K562 (cell line): ENCODE results near the gene KRTCAP2. TPM values are rescaled to one million over a fixed set of nuclear protein-coding genes. Genes with fewer than 3 reads are reported as not detected.

ENCODE experiments used
- CHD4 ChIP-seq: fragments of 200-600 bp; sonication (generic); IDR thresholded peaks from 3 replicates; pipeline ENCODE4 v1.6.1; 2012; ENCODE audit warnings: low read depth, mild to moderate bottlenecking, mixed read lengths, low read length, inconsistent platforms; ENCODE audit not compliant: insufficient read depth, insufficient replicate concordance, poor library complexity, severe bottlenecking
- KLF16 ChIP-seq: IDR thresholded peaks from 2 replicates; pipeline ENCODE4 v1.6.1; 2016; ENCODE audit warnings: antibody characterized with exemption
- LEF1 ChIP-seq: fragments of 450-650 bp; IDR thresholded peaks from 2 replicates; pipeline ENCODE4 v1.6.1; 2016; ENCODE audit warnings: mild to moderate bottlenecking
- NR2C2 ChIP-seq, 2 experiments: fragments of 200-800 bp in 1 of 2; sonication (Bioruptor generic) in 1 of 2; sonication (generic) in 1 of 2; formaldehyde crosslinking in 1 of 2; IDR thresholded peaks; 2 replicates each; pipeline versions ENCODE4 v1.6.1 to v1.8.0; 2016 to 2022; ENCODE audit warnings: mild to moderate bottlenecking in 1 of 2, missing compliant biosample characterization in 1 of 2, missing genetic modification characterization in 1 of 2, missing genetic modification reagents in 1 of 2
- NR3C1 ChIP-seq: sonication (generic); formaldehyde crosslinking; IDR thresholded peaks from 2 replicates; pipeline ENCODE4 v1.8.1; 2022; ENCODE audit warnings: missing genetic modification reagents
- NR4A1 ChIP-seq, 2 experiments: fragments of 250-450 bp in 1 of 2; fragments of 450-650 bp in 1 of 2; sonication (Bioruptor Pico) in 1 of 2; IDR thresholded peaks; 2 replicates each; pipeline versions ENCODE4 v1.4.0 to v1.6.1; 2016 to 2020; ENCODE audit warnings: mild to moderate bottlenecking in 2 of 2, missing compliant biosample characterization in 1 of 2, missing genetic modification characterization in 1 of 2, moderate library complexity in 1 of 2
- PHTF2 ChIP-seq: fragments of 250-450 bp; sonication (Bioruptor Pico); IDR thresholded peaks from 2 replicates; pipeline ENCODE4 v1.5.0; 2021; ENCODE audit warnings: mild to moderate bottlenecking
- SMAD1 ChIP-seq: fragments of 150-350 bp; IDR thresholded peaks from 2 replicates; pipeline ENCODE4 v1.6.1; 2014; ENCODE audit warnings: low read length, low read depth; ENCODE audit not compliant: partially characterized antibody
- TAF7 ChIP-seq: fragments of 450-650 bp; IDR thresholded peaks from 2 replicates; pipeline ENCODE4 v1.6.1; 2016; ENCODE audit warnings: missing genetic modification characterization, missing compliant biosample characterization
- TCF7L2 ChIP-seq: fragments of 150-350 bp; IDR thresholded peaks from 2 replicates; pipeline ENCODE4 v1.6.1; 2016; ENCODE audit warnings: low read depth, mild to moderate bottlenecking, low read length, moderate library complexity
- TSC22D4 ChIP-seq: fragments of 450-650 bp; IDR thresholded peaks from 2 replicates; pipeline ENCODE4 v1.6.1; 2016; ENCODE audit warnings: missing genetic modification characterization, missing biosample characterization, control low read depth
- ZNF175 ChIP-seq: fragments of 200-800 bp; sonication (Bioruptor generic); IDR thresholded peaks from 2 replicates; pipeline ENCODE4 v1.6.1; 2016; ENCODE audit warnings: low read depth, mild to moderate bottlenecking, missing genetic modification characterization, missing compliant biosample characterization
- ZNF778 ChIP-seq: fragments of 450-650 bp; formaldehyde crosslinking; IDR thresholded peaks from 2 replicates; pipeline ENCODE4 v1.4.0; 2020; ENCODE audit warnings: mild to moderate bottlenecking, moderate library complexity
- polyA plus RNA-seq, 8 experiments: library from polyadenylated mRNA; depleted of rRNA in 4 of 8; stranded (reverse) in 5 of 8; unstranded in 3 of 8; fragments of >200 nt; fragmentation: Nextera tagmentation in 2 of 8; fragmentation: Illumina TruSeq in 1 of 8; extraction: Ambion mirVana in 2 of 8; extraction: Trizol in 1 of 8; gene quantifications; 2 replicates each; pipeline versions ENCODE4 v1.2.1 to v1.2.3, GENCODE V29; 2011 to 2014; ENCODE audit warnings: inconsistent platforms in 1 of 8, missing spikeins in 1 of 8
- total RNA-seq, 7 experiments: library from RNA; depleted of rRNA in 6 of 7; stranded (reverse); fragments of >200 nt in 6 of 7; fragmentation: Illumina TruSeq in 2 of 7; extraction: Trizol in 2 of 7; gene quantifications; 2 replicates each; pipeline versions ENCODE4 v1.2.1 to v1.2.3, GENCODE V29; 2011 to 2021; ENCODE audit warnings: low replicate concordance in 1 of 7
- TF ChIP-seq, protein P1 (sequence below): fragments of 250-450 bp; sonication (Bioruptor Pico); IDR thresholded peaks from 2 replicates; pipeline ENCODE4 v1.5.0; 2021
- TF ChIP-seq, protein P2 (sequence below): fragments of 450-650 bp; IDR thresholded peaks from 2 replicates; pipeline ENCODE4 v1.6.1; 2017; ENCODE audit warnings: mild to moderate bottlenecking, moderate library complexity
- TF ChIP-seq, protein P3 (sequence below): fragments of 450-650 bp; IDR thresholded peaks from 2 replicates; pipeline ENCODE4 v1.6.1; 2016; ENCODE audit warnings: low read depth

KRTCAP2 gene
- total and polyA plus RNA-seq, 9 of the 15 experiments (the other 6 are each of a cell fraction or from before 2014, with no cell fraction given): 126 to 436 (median 244) TPM

DNA sequence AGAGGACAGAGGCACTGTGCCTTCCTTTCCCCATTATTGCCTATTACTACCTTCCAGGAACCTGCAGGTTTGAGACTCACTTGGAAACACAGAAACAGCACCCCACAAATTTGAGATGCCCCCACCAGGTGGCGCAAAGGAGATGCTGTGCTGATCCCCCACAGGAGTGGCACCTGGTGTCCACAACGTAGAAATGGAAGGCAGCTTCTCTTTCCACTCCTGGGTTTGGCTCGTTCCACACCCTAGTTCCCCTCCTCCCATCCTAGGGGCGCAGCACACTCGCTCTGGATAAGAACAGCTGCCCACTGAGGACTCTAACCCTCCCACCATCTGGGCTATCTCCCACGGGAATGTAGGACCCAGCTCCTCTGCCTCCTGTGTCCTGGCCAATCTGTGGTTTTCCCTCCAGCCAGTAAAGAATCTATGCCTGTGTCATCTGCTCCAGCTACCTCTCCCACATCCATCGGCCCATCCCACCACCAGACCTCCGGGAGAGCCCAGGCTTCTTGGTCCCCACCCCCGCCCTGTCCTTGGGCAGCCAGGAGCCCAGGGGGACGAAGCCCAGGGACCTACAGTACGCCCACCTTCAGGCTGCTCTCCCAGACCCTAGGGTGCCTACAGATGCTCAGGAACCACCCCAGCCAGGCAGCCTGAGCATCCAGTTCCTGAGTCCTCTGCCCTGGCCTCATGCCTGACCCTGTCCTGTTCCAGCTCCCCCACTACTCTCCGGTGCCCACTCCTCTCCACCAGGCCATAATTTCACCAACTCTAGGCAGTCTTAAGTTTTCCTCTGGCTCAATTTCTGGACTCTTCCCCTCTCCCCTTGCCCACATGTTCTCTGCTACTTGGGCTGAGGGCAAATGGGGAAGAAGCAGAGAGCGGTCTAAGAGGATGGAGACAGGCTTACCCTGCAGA, 34.0 kb upstream of the KRTCAP2 start (continued):
- TF ChIP-seq SMAD1 (no peak), NR3C1 (CRISPR knock-in tag) (no peak), KLF16 (no peak), NR2C2 (CRISPR knock-in tag; IDR thresholded peaks at IDR 0.05) (no peak), NR2C2 (tag; IDR thresholded peaks at IDR 0.05) (no peak), PHTF2 (CRISPR knock-in tag) (no peak), TSC22D4 (tag) (no peak), TCF7L2 (no peak), ZNF175 (no peak), LEF1 (no peak), NR4A1 (CRISPR knock-in tag; IDR thresholded peaks at IDR 0.05) (no peak), NR4A1 (tag; IDR thresholded peaks at IDR 0.05) (no peak), TAF7 (tag) (no peak), ZNF778 (CRISPR knock-in tag) (no peak), CHD4 (no peak)
- TF ChIP-seq, protein P1, sequence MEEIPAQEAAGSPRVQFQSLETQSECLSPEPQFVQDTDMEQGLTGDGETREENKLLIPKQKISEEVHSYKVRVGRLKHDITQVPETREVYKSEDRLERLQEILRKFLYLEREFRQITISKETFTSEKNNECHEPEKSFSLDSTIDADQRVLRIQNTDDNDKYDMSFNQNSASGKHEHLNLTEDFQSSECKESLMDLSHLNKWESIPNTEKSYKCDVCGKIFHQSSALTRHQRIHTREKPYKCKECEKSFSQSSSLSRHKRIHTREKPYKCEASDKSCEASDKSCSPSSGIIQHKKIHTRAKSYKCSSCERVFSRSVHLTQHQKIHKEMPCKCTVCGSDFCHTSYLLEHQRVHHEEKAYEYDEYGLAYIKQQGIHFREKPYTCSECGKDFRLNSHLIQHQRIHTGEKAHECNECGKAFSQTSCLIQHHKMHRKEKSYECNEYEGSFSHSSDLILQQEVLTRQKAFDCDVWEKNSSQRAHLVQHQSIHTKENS (CRISPR knock-in tag): no peak
- TF ChIP-seq, protein P2, sequence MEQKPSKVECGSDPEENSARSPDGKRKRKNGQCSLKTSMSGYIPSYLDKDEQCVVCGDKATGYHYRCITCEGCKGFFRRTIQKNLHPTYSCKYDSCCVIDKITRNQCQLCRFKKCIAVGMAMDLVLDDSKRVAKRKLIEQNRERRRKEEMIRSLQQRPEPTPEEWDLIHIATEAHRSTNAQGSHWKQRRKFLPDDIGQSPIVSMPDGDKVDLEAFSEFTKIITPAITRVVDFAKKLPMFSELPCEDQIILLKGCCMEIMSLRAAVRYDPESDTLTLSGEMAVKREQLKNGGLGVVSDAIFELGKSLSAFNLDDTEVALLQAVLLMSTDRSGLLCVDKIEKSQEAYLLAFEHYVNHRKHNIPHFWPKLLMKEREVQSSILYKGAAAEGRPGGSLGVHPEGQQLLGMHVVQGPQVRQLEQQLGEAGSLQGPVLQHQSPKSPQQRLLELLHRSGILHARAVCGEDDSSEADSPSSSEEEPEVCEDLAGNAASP: no peak
- TF ChIP-seq, protein P3, sequence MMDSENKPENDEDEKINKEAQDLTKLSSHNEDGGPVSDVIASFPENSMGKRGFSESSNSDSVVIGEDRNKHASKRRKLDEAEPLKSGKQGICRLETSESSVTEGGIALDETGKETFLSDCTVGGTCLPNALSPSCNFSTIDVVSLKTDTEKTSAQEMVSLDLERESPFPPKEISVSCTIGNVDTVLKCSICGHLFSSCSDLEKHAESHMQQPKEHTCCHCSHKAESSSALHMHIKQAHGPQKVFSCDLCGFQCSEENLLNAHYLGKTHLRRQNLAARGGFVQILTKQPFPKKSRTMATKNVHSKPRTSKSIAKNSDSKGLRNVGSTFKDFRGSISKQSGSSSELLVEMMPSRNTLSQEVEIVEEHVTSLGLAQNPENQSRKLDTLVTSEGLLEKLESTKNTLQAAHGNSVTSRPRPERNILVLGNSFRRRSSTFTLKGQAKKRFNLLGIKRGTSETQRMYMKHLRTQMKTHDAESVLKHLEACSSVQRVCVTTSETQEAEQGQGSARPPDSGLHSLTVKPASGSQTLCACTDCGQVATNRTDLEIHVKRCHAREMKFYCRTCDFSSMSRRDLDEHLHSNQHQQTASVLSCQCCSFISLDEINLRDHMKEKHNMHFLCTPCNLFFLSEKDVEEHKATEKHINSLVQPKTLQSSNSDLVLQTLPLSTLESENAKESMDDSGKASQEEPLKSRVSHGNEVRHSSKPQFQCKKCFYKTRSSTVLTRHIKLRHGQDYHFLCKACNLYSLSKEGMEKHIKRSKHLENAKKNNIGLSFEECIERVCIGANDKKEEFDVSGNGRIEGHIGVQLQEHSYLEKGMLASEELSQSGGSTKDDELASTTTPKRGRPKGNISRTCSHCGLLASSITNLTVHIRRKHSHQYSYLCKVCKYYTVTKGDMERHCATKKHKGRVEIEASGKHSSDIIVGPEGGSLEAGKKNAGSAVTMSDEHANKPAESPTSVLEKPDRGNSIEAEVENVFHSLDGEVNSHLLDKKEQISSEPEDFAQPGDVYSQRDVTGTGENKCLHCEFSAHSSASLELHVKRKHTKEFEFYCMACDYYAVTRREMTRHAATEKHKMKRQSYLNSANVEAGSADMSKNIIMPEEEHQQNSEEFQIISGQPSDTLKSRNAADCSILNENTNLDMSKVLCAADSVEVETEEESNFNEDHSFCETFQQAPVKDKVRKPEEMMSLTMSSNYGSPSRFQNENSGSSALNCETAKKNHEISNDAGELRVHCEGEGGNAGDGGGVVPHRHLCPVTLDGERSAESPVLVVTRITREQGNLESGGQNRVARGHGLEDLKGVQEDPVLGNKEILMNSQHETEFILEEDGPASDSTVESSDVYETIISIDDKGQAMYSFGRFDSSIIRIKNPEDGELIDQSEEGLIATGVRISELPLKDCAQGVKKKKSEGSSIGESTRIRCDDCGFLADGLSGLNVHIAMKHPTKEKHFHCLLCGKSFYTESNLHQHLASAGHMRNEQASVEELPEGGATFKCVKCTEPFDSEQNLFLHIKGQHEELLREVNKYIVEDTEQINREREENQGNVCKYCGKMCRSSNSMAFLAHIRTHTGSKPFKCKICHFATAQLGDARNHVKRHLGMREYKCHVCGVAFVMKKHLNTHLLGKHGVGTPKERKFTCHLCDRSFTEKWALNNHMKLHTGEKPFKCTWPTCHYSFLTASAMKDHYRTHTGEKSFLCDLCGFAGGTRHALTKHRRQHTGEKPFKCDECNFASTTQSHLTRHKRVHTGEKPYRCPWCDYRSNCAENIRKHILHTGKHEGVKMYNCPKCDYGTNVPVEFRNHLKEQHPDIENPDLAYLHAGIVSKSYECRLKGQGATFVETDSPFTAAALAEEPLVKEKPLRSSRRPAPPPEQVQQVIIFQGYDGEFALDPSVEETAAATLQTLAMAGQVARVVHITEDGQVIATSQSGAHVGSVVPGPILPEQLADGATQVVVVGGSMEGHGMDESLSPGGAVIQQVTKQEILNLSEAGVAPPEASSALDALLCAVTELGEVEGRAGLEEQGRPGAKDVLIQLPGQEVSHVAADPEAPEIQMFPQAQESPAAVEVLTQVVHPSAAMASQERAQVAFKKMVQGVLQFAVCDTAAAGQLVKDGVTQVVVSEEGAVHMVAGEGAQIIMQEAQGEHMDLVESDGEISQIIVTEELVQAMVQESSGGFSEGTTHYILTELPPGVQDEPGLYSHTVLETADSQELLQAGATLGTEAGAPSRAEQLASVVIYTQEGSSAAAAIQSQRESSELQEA: no peak
